Middle frontal gyrus (tissue), 1 donor: ENCODE data around the gene VSIR.

Experiments used
- DNase-seq: peaks from one replicate; pipeline ENCODE4 v3.0.0-alpha.2; 2015; ENCODE audit warnings: low spot score; ENCODE audit errors: extremely low spot score

Gene VSIR

DNA sequence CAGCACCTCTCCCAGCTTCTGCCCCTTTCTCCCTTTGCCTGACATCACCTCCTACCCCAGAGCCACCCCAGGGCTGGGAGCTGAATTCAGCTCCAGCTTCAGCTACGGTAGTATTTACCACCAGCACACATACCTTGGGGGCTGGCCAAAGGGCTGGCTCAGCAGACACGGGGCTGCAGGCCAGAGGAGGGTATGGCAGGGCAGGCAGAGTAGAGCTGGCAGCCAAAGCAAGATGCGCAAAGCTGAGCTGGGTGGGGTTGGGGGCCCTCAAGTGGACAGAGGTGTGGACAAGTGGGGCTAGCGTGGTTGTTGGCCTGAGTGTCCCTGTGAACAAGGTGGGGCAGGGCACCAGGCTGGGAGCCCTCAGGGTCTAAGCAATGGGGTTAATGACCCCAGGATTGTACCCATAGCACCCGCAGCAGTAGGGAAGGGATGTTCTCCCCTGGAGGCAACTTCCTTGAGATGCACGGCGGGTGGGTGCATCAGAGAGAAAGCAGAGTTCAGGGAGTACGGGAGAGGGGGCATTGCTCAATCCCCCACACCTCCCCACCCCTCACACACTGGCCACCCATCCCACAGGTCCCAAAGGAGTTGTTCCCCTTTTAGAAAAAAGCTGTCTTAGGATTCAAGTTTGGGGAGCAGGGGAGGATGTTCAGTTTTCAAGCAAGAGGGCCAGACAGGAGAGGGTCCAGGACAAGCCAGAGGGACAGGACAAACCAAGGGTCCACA, 8.0 kb downstream of the VSIR start:
- DNase-seq, result no peak

DNA sequence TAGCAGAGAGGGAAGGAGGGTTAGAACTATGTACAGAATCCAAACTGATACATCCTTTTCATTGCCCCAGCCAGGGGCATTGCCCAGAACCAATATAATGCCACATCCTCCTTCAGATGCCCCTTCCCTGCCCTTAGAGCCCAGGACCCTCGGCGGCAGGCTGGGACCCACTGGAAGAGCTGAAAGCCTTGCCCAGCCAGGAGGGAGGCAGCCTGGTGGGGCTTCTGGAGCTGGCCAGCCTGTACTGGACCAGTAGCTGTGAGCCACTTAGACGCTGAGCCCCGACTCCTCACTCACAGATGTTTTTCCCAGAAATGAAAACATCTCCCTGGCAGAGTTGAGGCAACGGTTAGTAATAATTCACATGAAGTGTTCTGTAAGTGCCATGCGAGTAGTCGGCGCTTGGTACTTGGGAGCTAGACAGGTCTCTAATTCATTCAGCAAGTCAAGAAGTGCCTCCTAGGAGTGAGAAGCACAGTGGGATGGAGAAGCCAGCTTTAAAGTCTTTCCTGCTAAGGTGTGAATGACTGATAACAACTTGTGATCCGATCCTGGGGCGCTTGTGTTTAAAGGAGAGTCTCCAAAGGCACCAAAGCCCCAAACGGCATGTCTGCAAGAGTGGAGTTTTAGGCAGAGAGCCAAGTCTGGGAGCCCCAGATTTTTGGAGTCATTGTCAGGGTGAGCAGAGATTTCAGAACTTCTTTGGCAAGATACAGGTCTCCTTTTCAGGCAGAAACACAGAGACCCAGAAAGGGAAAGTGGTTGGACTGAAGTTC, 9.8 kb downstream of the VSIR start:
- DNase-seq, result no peak

DNA sequence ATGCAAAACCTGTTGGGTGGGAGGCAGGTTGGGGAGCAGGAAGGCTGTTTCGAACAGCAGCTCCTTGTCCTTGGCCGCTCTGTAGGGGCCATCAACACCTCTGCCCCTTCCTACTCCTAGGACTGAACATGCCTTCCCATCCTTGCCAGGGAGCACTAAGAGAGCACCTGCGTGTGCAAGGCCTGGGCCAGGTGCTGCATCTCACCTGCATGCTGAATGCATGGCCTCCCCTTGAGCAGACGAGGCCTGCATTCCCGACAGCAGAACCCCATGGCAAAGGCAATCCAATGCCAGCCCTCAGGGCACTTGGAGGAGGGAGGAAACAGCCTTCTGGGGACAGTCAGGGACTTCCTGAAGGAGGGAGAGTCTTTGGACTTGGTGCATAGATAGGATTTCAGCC, 11.0 kb downstream of the VSIR start:
- no peak for DNase-seq

DNA sequence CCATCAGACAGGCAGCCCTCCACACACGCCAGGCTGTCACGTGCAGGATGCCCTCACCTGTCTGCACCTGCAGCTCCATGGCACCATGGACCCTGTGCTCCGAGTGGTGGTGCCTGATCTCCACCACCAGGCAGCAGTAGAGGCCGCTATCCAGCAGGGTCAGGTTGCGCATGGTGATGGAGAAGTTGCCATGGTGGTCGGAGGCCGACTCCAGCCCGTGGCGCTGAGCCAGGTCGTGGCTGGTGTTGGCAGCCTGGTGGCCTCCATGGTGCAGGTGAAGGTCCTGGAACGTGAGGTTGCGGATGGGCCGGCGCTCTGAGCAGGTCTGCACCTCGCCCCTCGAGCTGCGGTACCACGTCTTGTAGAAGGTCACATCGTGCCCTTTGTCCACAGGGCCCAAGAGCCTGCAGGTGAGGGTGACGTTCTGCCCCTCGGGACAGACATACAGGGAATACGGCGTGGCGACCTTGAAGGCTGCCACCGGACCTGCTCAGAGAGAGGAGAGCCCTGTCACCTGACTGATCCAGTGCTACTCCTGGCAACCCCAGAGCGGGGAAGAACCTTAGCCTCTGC, 11.7 kb downstream of the VSIR start:
- DNase-seq, result no peak

DNA sequence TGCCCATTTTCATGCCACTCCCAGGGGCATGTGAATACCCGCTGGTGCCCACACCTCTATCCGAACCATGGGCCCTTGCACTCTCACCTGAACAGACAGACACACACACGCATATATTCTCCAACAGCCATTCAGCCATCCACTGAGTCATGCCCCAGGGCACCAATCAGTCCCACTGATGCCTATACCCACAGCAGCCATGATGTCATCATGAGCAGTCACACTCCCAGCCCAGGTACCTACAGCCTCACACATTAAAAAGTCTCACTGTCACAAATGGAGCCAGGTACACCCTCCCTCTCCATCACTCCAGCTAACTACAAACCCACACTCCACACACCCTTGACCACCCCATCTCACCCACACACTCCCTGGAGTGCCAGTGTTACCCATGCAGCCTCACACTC, 12.2 kb downstream of the VSIR start:
- no peak for DNase-seq

DNA sequence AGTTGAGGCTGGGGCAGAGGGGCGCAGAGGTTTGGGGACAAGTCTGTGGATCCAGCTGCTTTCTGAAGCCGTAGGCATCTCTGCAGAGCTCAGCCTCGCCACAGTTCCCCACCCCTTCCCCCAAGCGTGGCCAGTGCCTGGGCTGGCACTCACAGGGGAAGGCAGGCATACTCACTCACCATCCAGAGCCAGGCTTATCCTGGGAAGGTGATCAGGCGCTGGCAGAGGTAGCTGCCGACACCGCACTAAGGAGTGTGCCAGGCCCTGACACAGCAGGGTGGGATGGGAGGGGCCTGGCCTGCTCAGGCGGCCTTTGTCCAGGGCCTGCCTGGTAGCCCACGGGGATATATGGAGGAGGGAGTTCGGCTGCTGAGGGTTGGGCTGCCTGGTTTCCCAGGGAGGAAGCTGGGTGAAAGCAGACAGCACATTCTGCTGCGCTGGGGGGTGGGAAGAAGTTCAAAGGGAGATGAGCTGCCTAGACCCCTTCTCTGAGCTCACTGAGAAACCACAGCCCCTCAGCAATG, 15.9 kb downstream of the VSIR start:
- no peak for DNase-seq

DNA sequence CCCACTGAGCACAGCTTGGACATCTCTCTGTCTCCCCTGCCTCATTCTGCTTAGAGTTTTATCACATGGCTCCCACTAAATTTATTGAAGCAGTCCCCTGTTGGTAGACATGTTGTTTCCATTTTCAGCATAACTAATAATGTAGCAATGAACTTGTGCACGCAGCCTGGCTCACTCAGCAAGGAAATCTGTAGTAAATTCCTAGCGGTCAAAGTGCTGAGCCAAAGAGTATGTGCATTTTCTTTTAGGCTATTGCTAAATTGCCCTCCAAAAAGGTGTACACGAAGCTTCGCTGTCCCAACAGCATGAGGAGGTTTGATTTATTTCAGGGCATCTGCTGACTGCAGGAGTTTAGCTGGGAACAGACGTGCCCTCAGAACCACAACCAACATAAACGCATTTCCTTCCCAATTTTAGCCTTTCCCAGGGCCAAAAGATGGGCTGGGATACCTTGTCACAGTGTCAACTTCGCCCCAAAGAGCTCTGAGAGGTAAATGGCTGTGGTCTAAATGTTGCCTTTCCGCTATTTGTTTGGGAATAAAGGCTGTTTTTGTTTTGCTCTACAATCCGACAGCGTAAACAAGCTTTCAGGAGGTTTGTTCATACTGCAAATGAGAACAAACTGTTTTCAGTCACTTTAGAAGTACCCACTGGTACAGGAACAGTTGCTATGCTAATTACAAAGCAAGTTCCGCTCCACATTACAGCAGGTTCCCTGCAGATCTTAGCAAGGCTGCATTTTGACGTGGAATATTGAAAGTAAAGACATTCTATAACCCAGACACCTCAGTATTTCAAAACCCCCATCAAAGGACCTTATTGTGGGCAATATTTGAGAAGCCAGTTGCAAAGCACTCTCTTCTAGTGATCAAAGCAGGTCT, 16.8 kb downstream of the VSIR start:
- no peak for DNase-seq

DNA sequence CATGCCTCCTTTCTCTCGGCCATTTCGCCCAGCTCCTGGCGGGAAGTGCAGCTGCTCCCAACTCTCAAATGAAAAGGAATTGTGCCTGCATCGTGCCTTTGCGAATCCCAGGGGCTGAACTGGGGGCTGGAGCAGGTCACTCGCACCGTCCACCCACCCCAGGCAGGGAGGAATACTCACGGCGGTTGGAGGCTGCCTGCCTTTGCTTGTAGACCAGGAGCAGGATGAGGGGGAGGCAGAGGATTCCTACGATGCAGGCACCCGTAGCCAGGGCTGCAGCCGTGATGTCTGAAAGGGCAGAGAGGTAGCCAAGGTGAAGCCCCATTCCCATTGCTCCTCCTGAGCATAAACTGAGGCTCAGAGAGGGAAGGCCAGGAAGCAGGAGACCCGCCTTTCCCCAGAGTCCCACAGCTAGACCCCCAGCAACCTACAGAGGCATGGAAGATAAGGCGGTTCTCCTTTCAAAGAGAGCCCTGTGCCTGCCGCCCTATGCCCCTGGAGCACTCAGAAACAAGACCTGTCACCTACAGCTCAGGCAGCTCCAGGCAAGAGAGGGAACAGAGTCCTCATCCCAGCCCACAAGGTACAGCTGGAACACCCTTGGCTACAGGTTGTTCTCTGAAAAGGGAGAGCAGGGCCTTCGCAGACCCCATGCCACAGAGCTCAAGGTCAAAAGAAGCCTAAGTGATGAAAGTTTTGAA, 18.0 kb downstream of the VSIR start:
- DNase-seq, result no peak

DNA sequence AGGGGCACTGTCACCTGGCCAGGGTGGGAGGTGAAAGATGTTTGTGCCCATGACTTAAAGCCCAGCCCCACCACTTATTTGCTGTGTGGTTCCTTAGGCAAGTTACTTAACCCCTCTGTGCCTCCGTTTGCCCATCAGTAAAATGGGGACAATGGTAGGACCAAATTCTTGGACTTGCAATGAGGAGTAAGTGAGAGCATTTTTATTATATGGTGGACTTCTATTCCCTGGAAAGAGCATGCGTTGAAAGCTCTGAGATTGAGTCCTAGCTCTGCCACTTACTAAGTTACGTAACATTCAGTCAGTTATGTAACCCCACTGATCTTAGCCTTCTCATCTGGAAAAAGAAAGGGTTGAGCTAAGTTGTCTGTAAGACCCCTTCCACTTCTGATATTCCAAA, 18.8 kb downstream of the VSIR start:
- DNase-seq, result no peak

DNA sequence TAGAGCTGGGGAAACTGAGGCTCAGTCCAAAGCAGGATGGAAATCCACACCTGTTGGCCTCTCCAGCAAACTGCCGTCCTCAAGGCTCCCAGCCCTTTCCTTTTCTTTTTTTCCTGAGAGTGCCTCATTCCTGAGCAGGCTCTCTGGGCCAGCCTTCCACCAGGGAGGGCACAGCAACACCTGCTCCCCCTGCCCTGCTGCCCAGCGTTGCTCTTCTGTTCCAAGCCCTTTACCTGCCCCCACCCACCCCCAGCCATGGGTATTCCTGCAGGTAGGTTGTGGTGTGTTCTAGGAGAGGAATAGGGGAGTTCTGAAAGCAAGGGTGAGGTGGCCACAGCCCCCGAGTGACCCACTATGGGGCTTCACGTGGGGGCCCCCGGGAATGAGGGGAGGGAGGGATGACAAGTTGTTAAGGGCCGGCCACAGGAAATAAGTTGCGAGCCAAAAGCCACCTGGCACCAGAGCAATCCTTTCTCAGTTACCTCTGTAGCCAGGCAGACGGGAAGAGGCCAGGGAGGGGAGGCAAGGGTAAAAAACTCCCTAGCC, 19.3 kb downstream of the VSIR start:
- DNase-seq, result no peak

DNA sequence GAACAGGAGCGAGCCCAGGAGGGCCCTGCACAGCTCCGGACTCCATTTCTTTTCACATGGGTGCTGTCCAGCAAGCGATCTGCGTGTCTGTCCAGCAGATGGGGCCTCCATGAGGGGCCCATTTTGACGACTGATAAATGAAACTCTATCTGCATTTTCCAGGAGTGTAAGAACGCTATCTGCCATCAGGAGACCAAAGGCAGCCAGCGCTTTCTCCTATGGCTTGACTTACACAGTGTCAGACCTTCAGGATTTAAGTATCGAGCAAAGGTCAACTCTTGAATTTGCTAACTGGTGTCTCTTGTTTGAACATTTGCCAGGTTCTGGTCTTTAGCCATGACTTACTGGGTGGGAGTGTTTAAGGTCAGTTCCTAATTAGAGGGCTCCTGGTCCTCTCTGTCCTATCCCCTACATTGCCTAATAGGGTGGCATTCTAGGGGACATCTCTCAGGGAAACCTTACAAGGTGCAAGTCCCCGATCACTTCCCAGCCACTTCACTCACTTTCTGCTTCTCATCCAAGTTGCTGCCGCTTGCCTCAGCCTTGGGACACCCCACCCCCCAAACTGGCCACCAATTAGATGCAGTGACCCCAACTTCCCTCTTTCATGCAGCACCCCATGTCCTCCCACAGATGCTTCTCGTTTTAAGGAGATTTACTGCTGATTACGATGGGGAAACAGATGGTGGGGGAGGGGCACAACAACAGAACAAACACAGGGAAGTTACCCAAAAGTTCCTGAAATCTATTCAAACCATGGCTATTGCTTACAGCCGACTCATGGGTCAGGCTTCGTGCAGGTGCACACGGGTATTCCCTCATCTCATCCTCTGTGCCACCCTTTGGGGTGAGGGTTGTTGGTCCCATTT, 20.0 kb downstream of the VSIR start:
- DNase-seq, result no peak

DNA sequence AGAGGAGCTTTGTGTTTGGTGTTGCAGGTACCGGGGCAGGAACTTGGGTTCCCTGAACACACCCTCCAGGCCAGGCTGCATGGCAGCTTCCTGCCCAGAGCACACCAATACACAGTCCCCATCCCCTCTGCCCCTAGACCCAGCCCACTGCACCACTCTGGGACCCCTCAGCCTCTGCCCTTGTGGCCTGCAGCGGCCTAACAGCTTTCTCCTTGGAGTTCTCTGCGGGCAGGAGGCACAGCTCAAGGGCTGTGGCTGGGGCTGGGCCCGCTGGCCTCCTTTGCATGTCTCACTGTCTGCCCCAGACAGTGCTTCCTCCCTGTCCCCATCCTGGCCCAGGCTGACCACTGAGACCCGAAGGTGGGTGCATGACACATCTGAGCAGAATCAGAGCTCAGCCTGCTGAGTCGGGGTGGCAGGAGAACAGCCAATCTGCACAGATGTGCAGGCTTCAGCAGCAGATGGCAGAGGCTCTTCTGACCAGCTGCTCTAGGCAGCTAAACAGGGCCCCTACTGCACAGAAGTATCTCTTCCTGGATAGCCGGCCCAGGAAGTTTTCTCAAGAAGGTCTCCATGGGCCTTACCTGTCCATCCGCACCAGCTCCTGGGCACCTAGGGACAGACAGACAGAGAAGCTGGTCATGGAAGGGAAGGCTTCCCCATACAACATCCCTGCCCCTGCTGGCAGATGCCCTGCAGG, 20.8 kb downstream of the VSIR start:
- no peak for DNase-seq

DNA sequence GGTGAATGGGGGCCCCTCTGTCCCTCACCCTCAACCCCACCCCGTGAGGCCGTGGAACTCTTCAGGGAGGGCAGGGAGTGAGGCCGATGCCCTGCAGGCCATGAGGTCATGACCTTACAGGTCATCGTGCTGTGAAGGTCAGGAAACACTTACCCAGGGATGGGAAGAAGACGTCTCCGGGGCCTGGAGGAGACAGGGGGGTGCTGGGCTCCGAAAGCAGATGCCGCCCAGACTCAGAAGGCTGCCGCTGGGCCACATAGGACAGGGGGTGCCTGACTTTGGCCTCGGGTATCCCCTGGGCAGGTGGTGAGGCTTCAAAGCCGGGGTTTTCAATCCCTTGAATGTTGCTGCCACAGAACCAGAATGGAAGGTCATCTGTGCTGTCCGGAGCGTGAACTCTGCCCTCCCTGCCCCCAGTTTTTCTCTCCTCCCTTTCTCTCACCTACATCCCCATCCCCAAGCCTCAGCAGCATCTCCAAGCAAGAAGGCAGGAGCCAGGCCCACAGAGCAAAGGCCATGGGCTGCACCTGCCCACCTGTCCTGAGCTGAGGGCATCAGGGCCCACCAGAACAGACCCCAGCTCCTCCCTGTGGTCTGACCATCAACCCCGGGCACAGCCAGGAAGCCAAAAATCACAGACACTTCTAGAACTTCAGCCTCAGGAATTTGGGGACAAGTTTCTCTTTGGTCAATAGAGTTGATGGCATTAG, 21.6 kb downstream of the VSIR start:
- no peak for DNase-seq

DNA sequence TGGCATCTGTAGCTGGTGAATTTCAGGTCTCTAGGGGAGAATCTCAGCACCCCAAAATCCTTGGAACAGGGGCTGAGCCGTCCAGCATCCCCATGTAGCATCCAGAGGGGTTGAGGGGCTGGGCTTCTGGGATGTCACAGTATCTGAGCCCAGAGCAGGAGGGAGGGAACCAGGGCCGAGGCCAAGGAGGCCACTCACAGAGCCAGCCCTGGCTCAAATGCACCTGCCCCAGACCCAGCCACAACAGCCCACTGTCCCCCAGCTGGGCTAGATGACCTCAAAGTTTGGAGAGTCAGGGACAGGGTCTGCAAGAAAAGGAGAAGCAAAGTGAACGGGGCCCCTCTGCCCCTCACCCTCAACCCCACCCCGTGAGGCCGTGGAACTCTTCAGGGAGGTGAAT, 22.3 kb downstream of the VSIR start:
- no peak for DNase-seq

DNA sequence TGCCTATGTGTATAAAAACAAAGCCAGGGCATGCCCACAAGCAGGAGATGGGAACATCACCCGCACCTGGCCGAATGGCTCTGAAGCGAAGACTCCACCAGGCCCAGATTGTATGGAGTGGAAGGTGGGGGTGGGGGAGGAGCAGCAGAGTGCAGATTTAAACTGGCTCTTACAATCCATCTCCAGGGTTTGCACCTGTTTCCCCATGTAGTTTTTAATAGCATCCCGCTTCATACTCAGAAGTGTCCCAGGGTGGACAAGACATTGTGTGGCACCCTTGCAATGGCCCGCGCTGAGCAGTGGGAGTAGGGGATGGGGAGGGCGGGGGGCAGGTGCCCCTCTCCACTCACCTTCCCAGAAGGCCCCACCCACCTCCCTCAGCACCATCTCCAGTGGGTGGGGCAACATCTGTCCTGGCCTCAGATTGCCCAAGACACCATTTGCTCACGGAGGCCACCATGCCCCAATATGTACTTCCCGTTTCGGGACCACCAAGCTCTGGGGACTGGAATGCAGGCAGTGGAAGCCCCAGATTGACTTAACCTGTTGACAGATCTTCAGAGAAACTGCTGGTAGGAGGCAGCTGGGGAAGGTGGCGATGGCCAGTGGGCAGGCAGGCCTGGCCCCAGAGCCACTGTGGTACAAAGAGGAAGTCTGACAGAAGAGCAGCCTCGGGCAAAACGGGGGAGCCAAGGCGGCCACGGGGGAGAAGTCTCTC, 23.0 kb downstream of the VSIR start:
- no peak for DNase-seq

DNA sequence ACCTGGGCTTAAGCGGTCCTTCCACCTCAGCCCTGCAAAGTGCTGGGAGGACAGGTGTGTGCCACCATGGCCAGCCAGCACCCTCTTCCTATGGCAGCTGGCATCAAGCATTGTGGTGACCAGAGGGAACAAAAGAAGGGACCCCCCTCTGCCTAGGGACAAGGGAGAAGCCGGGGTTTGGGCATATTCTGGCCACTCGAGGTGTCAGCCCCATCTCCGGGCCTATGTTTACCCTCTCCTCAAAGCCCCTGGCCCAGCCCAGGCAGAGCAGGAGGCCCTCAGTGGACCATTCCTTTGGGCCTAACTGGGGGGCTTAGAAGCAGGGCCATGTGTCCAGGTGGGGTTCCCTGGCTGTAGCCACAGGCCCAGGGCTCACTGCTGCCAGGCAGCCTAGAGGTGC, 23.9 kb downstream of the VSIR start:
- DNase-seq, result no peak

DNA sequence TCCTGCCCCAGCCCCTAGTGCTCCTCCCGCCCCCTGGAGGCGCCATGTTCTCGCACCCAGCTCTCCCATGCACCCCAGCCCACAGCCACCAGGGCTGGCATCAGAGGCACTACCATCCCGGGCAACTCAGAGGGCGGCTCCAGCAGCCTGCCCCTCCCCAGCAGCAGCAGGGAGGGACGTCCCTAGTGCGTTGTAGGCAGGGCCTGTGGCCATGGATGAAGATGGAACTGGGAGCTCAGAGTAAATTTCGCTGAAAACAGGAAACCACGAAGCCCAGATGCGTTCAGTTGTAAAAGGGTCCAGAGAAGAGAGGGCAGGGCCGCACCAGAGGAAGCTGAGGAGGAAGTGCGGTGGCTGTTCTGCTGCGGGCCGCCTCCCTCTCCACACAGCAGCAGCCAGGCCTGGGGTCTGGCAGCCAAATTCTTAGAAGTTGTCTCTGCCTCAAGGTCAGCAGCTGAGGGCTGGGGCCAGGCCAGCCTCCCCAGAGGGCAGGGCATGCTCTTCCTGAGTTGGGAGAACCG, 24.6 kb downstream of the VSIR start:
- no peak for DNase-seq
